ENCODE results near the gene COLEC11. TPM values are rescaled to one million over a fixed set of nuclear protein-coding genes. Genes with fewer than 3 reads are reported as not detected.

Gene COLEC11
- total RNA-seq, 1 experiment from 2014 or later = not detected

- no TSS peak for BruUV-seq (replicated peaks)
These were observed 84.9 kb downstream of the COLEC11 start for GRCh38 chr2:3679616-3680393.

GRCh38 chr2:3680548-3681345 is 85.8 kb downstream of the COLEC11 start:
- Mint-ChIP-seq H3K27me3 (ENCODE audit: unreplicated experiment) (peaks cover 61% of the 10 kb centered on the region), H3K36me3 (ENCODE audit: insufficient read depth, unreplicated experiment) (no peaks in the 10 kb centered on the region), H3K27ac (ENCODE audit: unreplicated experiment) (no peak overlapping the region), H3K4me3 (ENCODE audit: low read depth, unreplicated experiment) (no peak overlapping the region), H3K4me1 (ENCODE audit: low read depth, unreplicated experiment) (no peaks in the 10 kb centered on the region), H3K9me3 (ENCODE audit: low read depth, unreplicated experiment) (peaks cover 3% of the 10 kb centered on the region)
- no peak for DNase-seq
- TF ChIP-seq CTCF (IDR thresholded peaks at IDR 0.05; ENCODE audit: unreplicated experiment) = no peak
- no TSS peak for BruUV-seq (replicated peaks)
- intact Hi-C loops (cut with micrococcal nuclease; ENCODE audit: unreplicated experiment) = no loop called here
- CTCF ChIA-PET = no interaction called here

More at GRCh38 chr2:3679616-3680393, 84.9 kb downstream of the COLEC11 start:
- no peaks in the 10 kb centered on the region for H3K9me3 Mint-ChIP-seq (ENCODE audit: low read depth, unreplicated experiment)
- intact Hi-C loops (cut with micrococcal nuclease; ENCODE audit: unreplicated experiment) = no loop called here
- no peak for TF ChIP-seq CTCF (IDR thresholded peaks at IDR 0.05; ENCODE audit: unreplicated experiment)
- no peak overlapping the region for H3K4me3 Mint-ChIP-seq (ENCODE audit: low read depth, unreplicated experiment)
- CTCF ChIA-PET = interaction anchor here (0.7 kb wide), 1 partner anchor 11 kb away, joined by 3 read pairs; no protein-coding TSS in a partner anchor
- no peak overlapping the region for H3K27ac Mint-ChIP-seq (ENCODE audit: unreplicated experiment)
- H3K4me1 Mint-ChIP-seq (ENCODE audit: low read depth, unreplicated experiment) = no peaks in the 10 kb centered on the region
- H3K27me3 Mint-ChIP-seq (ENCODE audit: unreplicated experiment) = peaks cover 52% of the 10 kb centered on the region
- DNase-seq = no peak
- no peaks in the 10 kb centered on the region for H3K36me3 Mint-ChIP-seq (ENCODE audit: insufficient read depth, unreplicated experiment)

- Mint-ChIP-seq H3K4me1 (ENCODE audit: low read depth, unreplicated experiment) (no peaks in the 10 kb centered on the region), H3K27me3 (ENCODE audit: unreplicated experiment) (peaks cover 62% of the 10 kb centered on the region), H3K4me3 (ENCODE audit: low read depth, unreplicated experiment) (no peak overlapping the region), H3K9me3 (ENCODE audit: low read depth, unreplicated experiment) (peaks cover 3% of the 10 kb centered on the region), H3K27ac (ENCODE audit: unreplicated experiment) (no peak overlapping the region), H3K36me3 (ENCODE audit: insufficient read depth, unreplicated experiment) (no peaks in the 10 kb centered on the region)
- no peak for TF ChIP-seq CTCF (IDR thresholded peaks at IDR 0.05; ENCODE audit: unreplicated experiment)
- DNase-seq = no peak
- intact Hi-C loops (cut with micrococcal nuclease; ENCODE audit: unreplicated experiment) = no loop called here
- CTCF ChIA-PET = no interaction called here
- no TSS peak for BruUV-seq (replicated peaks)
These were observed 86.7 kb downstream of the COLEC11 start for GRCh38 chr2:3681625-3682024.

- H3K4me3 Mint-ChIP-seq (ENCODE audit: low read depth, unreplicated experiment) = no peak overlapping the region
- CTCF ChIA-PET = no interaction called here
- no peaks in the 10 kb centered on the region for H3K36me3 Mint-ChIP-seq (ENCODE audit: insufficient read depth, unreplicated experiment)
- no peak for DNase-seq
- intact Hi-C loops (cut with micrococcal nuclease; ENCODE audit: unreplicated experiment) = no loop called here
- no peaks in the 10 kb centered on the region for H3K4me1 Mint-ChIP-seq (ENCODE audit: low read depth, unreplicated experiment)
- no TSS peak for BruUV-seq (replicated peaks)
- no peak for TF ChIP-seq CTCF (IDR thresholded peaks at IDR 0.05; ENCODE audit: unreplicated experiment)
- peaks cover 53% of the 10 kb centered on the region for H3K27me3 Mint-ChIP-seq (ENCODE audit: unreplicated experiment)
- H3K27ac Mint-ChIP-seq (ENCODE audit: unreplicated experiment) = no peak overlapping the region
- peaks cover 3% of the 10 kb centered on the region for H3K9me3 Mint-ChIP-seq (ENCODE audit: low read depth, unreplicated experiment)
These were observed 87.9 kb downstream of the COLEC11 start for GRCh38 chr2:3682811-3683210.
